Duodenal mucosa (tissue), 2 donors: ENCODE results near the gene RNLS.

ENCODE experiments used
- H3K27ac ChIP-seq: one replicate; pipeline ENCODE4 v1.7.0; 2013; ENCODE audit warnings: low read depth, low read length
- H3K27me3 ChIP-seq, 2 donors: one replicate each; pipeline ENCODE4 v1.7.0; 2013; ENCODE audit warnings: low read length in 2 of 2, control low read depth in 1 of 2; ENCODE audit not compliant: insufficient read depth in 2 of 2, control insufficient read depth in 1 of 2
- H3K36me3 ChIP-seq, 2 donors: one replicate each; pipeline ENCODE4 v1.7.0; 2013; ENCODE audit warnings: low read length in 2 of 2, control low read depth in 1 of 2; ENCODE audit not compliant: insufficient read depth in 2 of 2, control insufficient read depth in 1 of 2
- H3K4me1 ChIP-seq, 2 donors: one replicate each; pipeline ENCODE4 v1.7.0; 2013; ENCODE audit warnings: low read length in 2 of 2, control low read depth in 1 of 2; ENCODE audit not compliant: insufficient read depth in 2 of 2, control insufficient read depth in 1 of 2
- H3K4me3 ChIP-seq, 2 donors: one replicate each; pipeline ENCODE4 v1.7.0; 2013; ENCODE audit warnings: low read length in 2 of 2, low read depth in 1 of 2
- H3K9ac ChIP-seq, 2 donors: one replicate each; pipeline ENCODE4 v1.7.0; 2013; ENCODE audit warnings: low read length in 2 of 2, low read depth in 1 of 2
- H3K9me3 ChIP-seq, 2 donors: one replicate each; pipeline ENCODE4 v1.7.0; 2013; ENCODE audit warnings: low read length in 2 of 2, control low read depth in 1 of 2; ENCODE audit not compliant: control insufficient read depth in 1 of 2

RNLS gene

DNA sequence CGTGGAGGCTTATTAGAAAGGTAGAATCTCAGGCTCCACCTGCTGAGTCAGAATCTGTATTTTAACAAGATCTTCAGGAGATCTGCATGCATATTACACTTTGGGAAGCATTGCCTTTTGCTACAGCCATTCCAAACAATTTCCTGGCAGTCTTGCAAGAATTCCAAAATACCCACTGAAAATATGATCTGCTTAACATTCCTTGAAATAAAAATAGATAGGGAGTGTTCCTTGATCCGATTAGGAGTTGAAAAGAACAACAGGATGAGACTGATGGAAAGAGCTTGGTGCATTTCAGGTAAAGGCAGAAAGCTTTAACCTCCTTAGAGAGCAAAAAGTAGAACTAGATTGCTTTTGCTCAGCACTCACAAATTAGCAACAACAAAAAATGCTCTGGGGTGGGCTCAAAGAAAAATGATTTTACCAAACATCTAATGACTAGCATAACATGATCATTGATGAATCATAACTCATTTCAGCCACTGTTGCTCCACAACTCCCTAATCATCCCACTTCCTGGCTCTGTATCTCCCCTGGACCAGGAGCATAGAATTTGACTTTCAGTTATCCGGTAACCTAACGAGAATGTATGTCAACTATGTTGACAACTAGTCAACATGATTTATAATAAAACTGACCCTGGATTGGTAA lies 115.2 kb downstream of the RNLS start:
- Histone ChIP-seq H3K27me3 (no peaks in the 10 kb centered on the region), H3K27ac (no peak overlapping the region), H3K36me3 (no peaks in the 10 kb centered on the region), H3K4me3 (no peak overlapping the region), H3K9me3 (no peaks in the 10 kb centered on the region), H3K4me1 (no peaks in the 10 kb centered on the region), H3K9ac (no peak overlapping the region)

DNA sequence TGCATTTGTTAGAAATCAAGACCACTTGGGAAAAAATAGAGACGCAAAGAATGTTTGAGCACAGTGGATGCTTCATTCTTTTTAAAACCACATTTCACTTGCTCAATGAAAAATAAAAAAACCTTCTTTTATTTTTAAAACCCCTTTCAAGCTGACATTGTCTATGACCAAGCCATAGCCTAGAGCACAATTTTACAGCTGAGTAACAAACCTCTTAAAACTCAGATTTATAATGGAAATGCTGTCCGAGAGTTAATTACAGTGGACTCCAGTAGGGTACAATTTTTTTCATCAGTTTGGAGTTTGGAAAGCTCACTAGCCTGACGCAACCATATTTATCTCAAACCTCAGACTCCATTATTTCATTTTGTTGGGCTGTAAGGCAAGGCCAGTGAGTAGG lies 116.3 kb downstream of the RNLS start:
- no peak overlapping the region for H3K9ac ChIP-seq
- no peak overlapping the region for H3K4me3 ChIP-seq
- no peaks in the 10 kb centered on the region for H3K27me3 ChIP-seq
- no peaks in the 10 kb centered on the region for H3K9me3 ChIP-seq
- H3K36me3 ChIP-seq = no peaks in the 10 kb centered on the region
- no peak overlapping the region for H3K27ac ChIP-seq
- no peaks in the 10 kb centered on the region for H3K4me1 ChIP-seq

DNA sequence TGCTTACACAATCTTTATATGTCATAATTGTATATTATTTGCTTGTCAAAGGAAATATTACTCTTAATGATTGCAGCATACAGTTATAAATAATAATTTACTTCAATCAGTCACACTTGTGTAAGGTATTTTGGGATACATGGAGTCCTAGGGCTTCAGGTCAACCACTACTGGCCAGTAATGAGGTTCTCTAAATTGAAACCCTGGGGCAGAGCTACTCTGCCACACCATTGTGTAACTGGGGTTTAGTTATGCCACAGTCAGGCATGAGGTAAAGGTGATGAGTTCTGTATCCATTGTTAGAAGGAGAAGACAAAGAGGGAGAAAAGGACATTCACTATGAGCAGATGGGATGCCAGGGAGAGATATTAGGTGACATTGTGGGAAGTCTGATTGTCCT lies 117.4 kb downstream of the RNLS start:
- Histone ChIP-seq H3K9me3 (no peaks in the 10 kb centered on the region), H3K4me3 (no peak overlapping the region), H3K4me1 (no peaks in the 10 kb centered on the region), H3K27me3 (no peaks in the 10 kb centered on the region), H3K27ac (no peak overlapping the region), H3K36me3 (no peaks in the 10 kb centered on the region), H3K9ac (no peak overlapping the region)

DNA sequence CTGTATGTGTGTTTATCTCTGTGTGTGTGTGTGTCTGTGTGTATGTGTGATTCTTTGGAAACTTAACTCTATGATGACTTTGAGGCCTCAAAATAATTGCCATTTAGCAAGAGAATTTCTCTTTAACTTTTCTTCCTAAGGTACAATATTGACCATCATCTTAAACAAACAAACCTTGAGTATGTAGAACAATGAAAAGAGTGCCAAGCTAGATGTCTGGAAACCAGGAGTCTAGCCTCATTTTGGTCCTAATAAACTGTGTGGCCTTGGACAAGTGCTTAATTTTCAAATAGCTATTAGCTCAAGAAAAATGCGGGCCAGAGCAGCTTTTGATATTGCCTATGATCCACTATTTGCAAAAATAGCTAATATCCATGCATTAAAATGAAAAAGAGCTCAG lies 119.3 kb downstream of the RNLS start:
- Histone ChIP-seq H3K4me3 (no peak overlapping the region), H3K36me3 (no peaks in the 10 kb centered on the region), H3K27me3 (no peaks in the 10 kb centered on the region), H3K4me1 (no peaks in the 10 kb centered on the region), H3K27ac (no peak overlapping the region), H3K9me3 (no peaks in the 10 kb centered on the region), H3K9ac (no peak overlapping the region)

DNA sequence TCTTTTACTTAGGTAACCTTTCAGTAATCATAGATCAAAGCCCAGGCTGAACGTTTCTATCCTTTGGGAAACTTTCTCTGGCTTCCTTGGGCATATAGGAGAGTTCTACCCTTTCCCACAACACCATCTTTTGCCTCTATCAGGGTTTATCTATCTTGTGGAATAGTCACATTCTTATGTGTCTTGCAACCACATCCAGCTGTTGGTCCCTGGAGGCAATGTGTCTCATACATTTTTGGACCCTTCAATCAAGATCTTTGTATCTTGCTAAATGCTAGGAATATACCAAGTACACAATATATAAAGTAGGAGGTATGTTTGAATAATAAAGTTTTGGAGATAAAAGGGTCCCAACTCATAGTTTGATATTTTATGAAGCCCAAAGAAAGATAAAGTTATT lies 121.7 kb downstream of the RNLS start:
- Histone ChIP-seq H3K4me1 (no peaks in the 10 kb centered on the region), H3K4me3 (no peak overlapping the region), H3K27ac (no peak overlapping the region), H3K36me3 (no peaks in the 10 kb centered on the region), H3K9me3 (no peaks in the 10 kb centered on the region), H3K9ac (no peak overlapping the region), H3K27me3 (no peaks in the 10 kb centered on the region)

DNA sequence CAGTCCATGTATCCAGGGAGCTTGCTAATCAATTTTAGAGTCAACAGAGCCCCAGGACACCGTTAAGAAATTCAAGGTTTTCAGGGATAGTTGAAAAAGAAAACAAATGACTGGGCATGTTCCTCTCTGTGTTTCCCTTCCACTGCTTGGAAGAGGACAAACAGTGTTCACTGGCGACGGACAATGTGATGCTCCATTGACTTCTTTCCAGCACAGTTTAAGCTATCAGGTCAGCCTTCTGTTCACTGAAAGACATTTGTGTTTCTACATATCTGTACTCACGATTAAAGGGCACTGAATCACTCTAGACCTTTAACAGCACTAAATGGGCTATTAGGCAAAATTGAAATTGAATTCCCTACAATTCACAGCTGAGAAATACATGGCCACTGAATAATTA lies 123.6 kb downstream of the RNLS start:
- H3K27ac ChIP-seq = no peak overlapping the region

DNA sequence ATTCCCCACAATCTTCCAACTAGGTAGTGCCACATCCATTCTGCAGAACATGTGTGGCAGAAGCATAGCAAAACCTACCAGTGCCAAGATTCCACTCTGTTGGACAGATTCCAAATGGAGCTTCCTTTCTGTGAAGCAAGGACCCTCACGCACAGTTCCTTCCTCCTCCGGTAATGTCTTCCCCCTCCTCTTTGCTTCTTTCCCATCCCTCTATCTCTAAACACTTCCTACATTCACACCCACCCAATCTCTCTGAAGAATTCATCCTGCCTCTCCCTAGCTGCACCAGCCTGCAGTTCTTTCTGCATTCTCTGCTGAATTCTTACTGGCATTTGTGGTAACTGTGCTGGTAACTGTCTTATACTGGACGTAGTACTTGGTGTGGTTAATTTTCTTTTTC lies 124.9 kb downstream of the RNLS start:
- Histone ChIP-seq H3K4me1 (no peaks in the 10 kb centered on the region), H3K27me3 (no peaks in the 10 kb centered on the region), H3K36me3 (no peaks in the 10 kb centered on the region), H3K27ac (no peak overlapping the region), H3K9me3 (no peaks in the 10 kb centered on the region), H3K4me3 (no peak overlapping the region), H3K9ac (no peak overlapping the region)

More for the DNA sequence above, 123.6 kb downstream of the RNLS start:
- Histone ChIP-seq H3K9me3 (no peaks in the 10 kb centered on the region), H3K4me3 (no peak overlapping the region), H3K36me3 (no peaks in the 10 kb centered on the region), H3K4me1 (no peaks in the 10 kb centered on the region), H3K27me3 (no peaks in the 10 kb centered on the region), H3K9ac (no peak overlapping the region)

DNA sequence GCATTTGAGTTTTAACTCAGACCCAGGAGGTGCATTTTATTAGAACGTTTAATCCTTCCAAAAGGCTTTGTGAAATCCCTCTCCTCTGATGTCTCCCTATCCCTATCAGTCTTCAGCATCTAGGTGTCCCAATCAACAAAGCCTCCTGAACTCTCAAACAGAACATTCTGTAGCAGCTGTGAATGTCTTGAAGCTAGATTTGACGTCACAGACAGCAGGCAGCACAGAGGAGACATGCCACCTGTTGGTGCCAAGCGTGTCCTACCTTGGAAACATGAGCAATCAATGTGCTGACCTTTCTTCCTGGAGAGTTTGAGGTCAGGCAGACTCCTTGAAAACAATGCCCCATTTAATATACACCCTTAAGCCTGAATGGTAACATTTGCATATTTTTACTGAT lies 125.5 kb downstream of the RNLS start:
- no peaks in the 10 kb centered on the region for H3K9me3 ChIP-seq
- no peaks in the 10 kb centered on the region for H3K4me1 ChIP-seq
- H3K27me3 ChIP-seq = no peaks in the 10 kb centered on the region
- no peaks in the 10 kb centered on the region for H3K36me3 ChIP-seq
- H3K4me3 ChIP-seq = no peak overlapping the region
- no peak overlapping the region for H3K27ac ChIP-seq
- no peak overlapping the region for H3K9ac ChIP-seq

DNA sequence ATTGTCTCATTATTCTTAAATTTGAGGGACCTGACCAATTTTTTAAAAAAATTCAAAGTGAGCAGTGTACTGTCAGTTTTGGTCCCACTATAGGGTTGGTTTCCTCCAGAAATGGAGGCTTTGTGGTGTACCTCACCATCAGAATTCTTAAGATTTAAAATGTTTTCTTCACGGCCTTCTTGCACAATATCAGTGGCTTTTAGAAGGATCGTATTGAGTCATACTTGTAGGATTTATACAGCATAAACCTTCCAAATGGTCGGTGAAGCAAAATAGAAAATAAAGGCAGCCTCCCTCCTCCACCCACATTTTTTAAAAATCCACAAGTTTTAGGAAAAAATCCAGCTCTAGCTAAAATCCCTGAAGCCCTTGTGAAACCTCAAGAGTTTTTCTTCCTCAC lies 126.4 kb downstream of the RNLS start:
- Histone ChIP-seq H3K27me3 (no peaks in the 10 kb centered on the region), H3K27ac (no peak overlapping the region), H3K36me3 (no peaks in the 10 kb centered on the region), H3K9ac (no peak overlapping the region), H3K4me1 (no peaks in the 10 kb centered on the region), H3K4me3 (no peak overlapping the region), H3K9me3 (no peaks in the 10 kb centered on the region)

DNA sequence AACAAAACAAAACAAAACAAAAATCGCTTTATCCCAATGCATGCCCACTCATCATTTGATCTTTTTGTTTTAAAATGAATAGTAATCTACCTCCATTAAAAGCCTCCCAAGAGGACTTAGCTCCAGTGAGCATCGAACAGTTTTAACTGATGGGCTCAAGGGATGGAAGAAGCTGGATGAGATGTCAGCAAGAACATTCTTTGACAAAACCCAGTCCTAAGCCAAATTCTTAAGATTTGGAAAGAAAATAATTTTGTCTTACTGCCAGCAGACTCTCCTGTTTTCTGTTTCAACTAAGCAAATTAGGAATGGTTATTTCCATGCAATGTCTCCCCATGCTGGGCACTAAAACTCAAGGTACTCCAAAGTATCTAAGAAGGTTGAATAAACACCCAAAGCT lies 127.3 kb downstream of the RNLS start:
- Histone ChIP-seq H3K27me3 (no peaks in the 10 kb centered on the region), H3K4me1 (no peaks in the 10 kb centered on the region), H3K9me3 (no peaks in the 10 kb centered on the region), H3K4me3 (no peak overlapping the region), H3K27ac (no peak overlapping the region), H3K9ac (no peak overlapping the region), H3K36me3 (no peaks in the 10 kb centered on the region)

DNA sequence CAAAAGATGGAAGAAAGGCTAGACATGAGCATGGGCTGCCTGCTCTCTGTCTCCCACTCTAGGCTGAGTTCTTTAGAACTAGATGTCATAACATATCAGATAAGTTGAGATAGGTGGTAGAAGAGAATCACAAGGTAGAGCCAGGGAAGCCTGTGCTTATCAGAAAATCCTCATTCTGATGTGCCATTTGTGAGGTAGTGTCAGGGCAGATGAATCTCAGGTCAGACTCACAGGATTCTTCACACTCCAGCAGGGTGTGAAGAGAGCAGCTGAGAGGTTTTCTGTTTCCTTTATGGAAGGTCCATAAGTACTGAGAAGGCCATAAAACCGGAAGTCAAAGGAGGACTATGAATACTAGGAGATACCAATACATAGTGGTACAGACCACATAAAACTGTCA lies 132.9 kb downstream of the RNLS start:
- Histone ChIP-seq H3K4me1 (no peaks in the 10 kb centered on the region), H3K27ac (no peak overlapping the region), H3K4me3 (no peak overlapping the region), H3K27me3 (no peaks in the 10 kb centered on the region), H3K9ac (no peak overlapping the region), H3K9me3 (no peaks in the 10 kb centered on the region), H3K36me3 (no peaks in the 10 kb centered on the region)
